Adrenal gland (tissue), 12 donors: ENCODE measurements around the gene FAM76A. TPM values are rescaled to one million over a fixed set of nuclear protein-coding genes. Genes with fewer than 3 reads are reported as not detected.

Experiments used
- DNase-seq, 7 donors: peaks; one replicate each; pipeline ENCODE4 v3.0.0-alpha.2; 2019 to 2020
- H3K27ac ChIP-seq, 5 donors: fragments of 200-600 bp; sonication (generic) in 4 of 5; 1 replicate in 3 of 5; 2 replicates in 2 of 5; pipeline versions ENCODE4 v1.5.1 to v1.8.0; 2016 to 2020; ENCODE audit warnings: mild to moderate bottlenecking in 1 of 5
- H3K27me3 ChIP-seq: fragments of 200-600 bp; 2 replicates; pipeline ENCODE4 v1.8.0; 2021
- H3K36me3 ChIP-seq, 2 donors: fragments of 200-600 bp; replicated peaks in 1 of 2; 1 replicate in 1 of 2; 2 replicates in 1 of 2; pipeline versions ENCODE4 v1.5.1 to v1.8.0; 2018 to 2022
- H3K4me1 ChIP-seq, 2 donors: fragments of 200-600 bp; replicated peaks in 1 of 2; 1 replicate in 1 of 2; 2 replicates in 1 of 2; pipeline versions ENCODE4 v1.5.1 to v1.8.0; 2018 to 2021
- H3K4me3 ChIP-seq, 4 donors: fragments of 200-600 bp; sonication (generic) in 3 of 4; one replicate each; pipeline ENCODE4 v1.5.1; 2016 to 2018
- H3K9me3 ChIP-seq, 3 donors: fragments of 200-600 bp; sonication (generic) in 1 of 3; replicated peaks in 1 of 3; 1 replicate in 2 of 3; 2 replicates in 1 of 3; pipeline versions ENCODE4 v1.5.1 to v1.8.0; 2016 to 2021
- CTCF ChIP-seq, 6 experiments: fragments of 450-650 bp in 4 of 6; fragments of 200-600 bp in 2 of 6; sonication (generic) in 1 of 6; IDR thresholded peaks; 1 replicate in 5 of 6; 2 replicates in 1 of 6; pipeline versions ENCODE4 v1.5.1 to v1.8.0; 2016 to 2021; ENCODE audit warnings: antibody characterized with exemption in 6 of 6, mild to moderate bottlenecking in 2 of 6, moderate library complexity in 1 of 6
- POLR2A ChIP-seq, 2 donors: fragments of 450-650 bp; IDR thresholded peaks; one replicate each; pipeline ENCODE4 v1.6.1; 2017; ENCODE audit warnings: antibody characterized with exemption in 2 of 2, mild to moderate bottlenecking in 2 of 2, moderate library complexity in 1 of 2
- WGBS, 4 donors: extraction: QIAGEN DNeasy Blood & Tissue Kit in 2 of 4; methylation state at CpG; one replicate each; pipeline versions ENCODE4 v1.1.5 to v1.1.7; 2013 to 2017; 5-methylcytosine and 5-hydroxymethylcytosine counted together
- intact Hi-C, 2 donors: fragments of 100-400 bp; cut with DNase I; formaldehyde crosslinking; loops; one replicate each; pipeline versions ENCODE4 v1.14.1 to v1.15.0; 2022 to 2023
- polyA plus RNA-seq, 3 donors: library from polyadenylated mRNA; stranded (reverse); fragments of 200-250 nt in 2 of 3; fragments of 350-450 nt in 1 of 3; fragmentation: Illumina TruSeq in 1 of 3; extraction: RNeasy Lipid Tissue Mini Kit (QIAGEN cat#74804) in 1 of 3; gene quantifications; one replicate each; pipeline ENCODE4 v1.2.3, GENCODE V29; 2013 to 2014
- total RNA-seq, 9 donors: library from RNA; depleted of rRNA in 4 of 9; stranded (reverse); fragments of >200 nt in 4 of 9; fragments of 120-200 nt in 1 of 9; fragmentation: NEBNext Ultra II Directional in 1 of 9; extraction: Animal tissue kit (Norgen Biotek cat#: 25700) in 1 of 9; gene quantifications; one replicate each; pipeline versions ENCODE4 v1.1.0 to v1.2.4, GENCODE V29; 2013 to 2023
- donor health status: healthy with polysubstance abuse.
- donor health status: Bipolar disorder and iron deficiency.
- donor health status: DM: yes; HTN: yes; CAD: no.
- donor health status: DM: no; HTN: no; CAD: no.
- donor health status: DM: no; HTN: no; CAD: no.
- donor health status: DM: yes; HTN: yes; CAD: no.

The FAM76A gene
- total and polyA plus RNA-seq, 12 donors, result 2.9 to 12.4 (median 8.4) TPM

GRCh38 chr1:27710574-27710973 lies 15.2 kb upstream of the FAM76A start:
- Histone ChIP-seq H3K4me3 (no peak overlapping the region), H3K27ac (no peak overlapping the region), H3K9me3 (no peaks in the 10 kb centered on the region), H3K36me3 (no peaks in the 10 kb centered on the region), H3K27me3 (no peaks in the 10 kb centered on the region), H3K4me1 (no peaks in the 10 kb centered on the region)
- DNase-seq, result no peak
- 89 to 100% (median 90%) methylated on average over 2 of the region's 2 CpGs for WGBS, 4 donors
- intact Hi-C loops, result no loop called here
- TF ChIP-seq POLR2A (IDR thresholded peaks at IDR 0.05) (no peak), CTCF (IDR thresholded peaks at IDR 0.05) (no peak)

- no peak for DNase-seq
- Histone ChIP-seq H3K9me3 (no peaks in the 10 kb centered on the region), H3K36me3 (no peaks in the 10 kb centered on the region), H3K4me3 (no peak overlapping the region), H3K27ac (no peak overlapping the region), H3K27me3 (no peaks in the 10 kb centered on the region), H3K4me1 (no peaks in the 10 kb centered on the region)
- no peak for TF ChIP-seq CTCF (IDR thresholded peaks at IDR 0.05)
- TF ChIP-seq POLR2A (IDR thresholded peaks at IDR 0.05), result no peak
- 57 to 84% (median 69%) methylated on average over 3 of the region's 3 CpGs for WGBS, 4 donors
- intact Hi-C loops, result no loop called here
Observed at GRCh38 chr1:27713139-27713725, 12.5 kb upstream of the FAM76A start.

GRCh38 chr1:27713869-27714513 lies 11.8 kb upstream of the FAM76A start:
- Histone ChIP-seq H3K27ac (no peak overlapping the region), H3K27me3 (no peaks in the 10 kb centered on the region), H3K9me3 (no peaks in the 10 kb centered on the region), H3K36me3 (no peaks in the 10 kb centered on the region), H3K4me1 (no peaks in the 10 kb centered on the region), H3K4me3 (no peak overlapping the region)
- intact Hi-C loops, result no loop called here
- WGBS, 4 donors, result 75 to 86% (median 77%) methylated on average over 3 of the region's 3 CpGs
- TF ChIP-seq POLR2A (IDR thresholded peaks at IDR 0.05) (no peak), CTCF (IDR thresholded peaks at IDR 0.05) (no peak)
- DNase-seq, result no peak

- no peak overlapping the region for H3K4me3 ChIP-seq
- H3K27ac ChIP-seq, result no peak overlapping the region
- intact Hi-C loops, result no loop called here
- 61 to 80% (median 68%) methylated on average over 2 of the region's 2 CpGs for WGBS, 4 donors
- DNase-seq, result no peak
- no peaks in the 10 kb centered on the region for H3K27me3 ChIP-seq
- H3K4me1 ChIP-seq, result no peaks in the 10 kb centered on the region
- TF ChIP-seq CTCF (IDR thresholded peaks at IDR 0.05), result no peak
- no peak for TF ChIP-seq POLR2A (IDR thresholded peaks at IDR 0.05)
- H3K36me3 ChIP-seq, result no peaks in the 10 kb centered on the region
- no peaks in the 10 kb centered on the region for H3K9me3 ChIP-seq
Observed at GRCh38 chr1:27716262-27716895, 9.4 kb upstream of the FAM76A start.
